HG02870 (cell line): ENCODE results near the gene SMYD3.

ENCODE experiments used
- ATAC-seq: cut with Tn5 transposase; IDR thresholded peaks from one replicate; pipeline ENCODE4 v1.9.1; 2021; ENCODE audit warnings: mild to moderate bottlenecking, moderate library complexity; ENCODE audit not compliant: unreplicated experiment

SMYD3 gene

GRCh38 chr1:246471688-246472087 lies 35.4 kb downstream of the SMYD3 start:
- no peak for ATAC-seq

- no peak for ATAC-seq
Measured at GRCh38 chr1:246470585-246470984, 36.5 kb downstream of the SMYD3 start.

DNA sequence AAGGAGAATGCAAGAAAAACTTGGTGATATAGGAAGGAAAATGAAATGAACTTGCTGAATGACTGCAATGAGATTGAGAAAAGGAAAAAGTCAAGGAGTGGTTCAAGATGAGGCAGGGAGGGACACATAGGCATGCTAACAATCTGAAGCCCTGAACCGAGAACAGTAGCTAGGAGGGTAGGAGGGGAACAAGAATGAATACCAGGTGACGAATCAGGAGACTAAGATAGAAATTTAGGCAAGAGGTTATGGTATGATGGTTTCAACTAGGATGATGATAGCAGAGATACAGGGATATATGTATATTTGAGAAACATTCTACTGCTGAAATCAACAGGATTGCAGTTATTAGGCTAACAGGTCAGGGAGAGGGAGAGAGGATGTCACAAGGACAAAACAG lies 44.1 kb downstream of the SMYD3 start:
- no peak for ATAC-seq

DNA sequence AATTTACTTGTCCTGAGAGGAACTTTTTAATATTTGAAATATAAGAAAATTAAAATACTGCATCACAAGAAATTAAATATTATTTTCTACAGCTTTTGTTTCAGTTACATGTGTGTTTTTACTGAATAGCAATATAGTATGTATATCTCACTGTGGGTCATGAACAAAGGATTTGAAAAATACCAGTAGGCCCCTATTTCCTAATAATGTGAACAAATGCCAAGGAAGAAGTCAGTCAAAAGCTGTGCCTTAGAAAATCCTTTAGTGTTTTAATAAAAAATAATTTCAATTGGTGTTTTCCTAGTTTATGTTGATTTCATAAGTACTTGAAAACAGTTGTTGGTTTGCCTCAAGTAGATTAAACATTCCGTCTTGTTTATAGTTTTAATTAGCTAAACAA lies 46.7 kb downstream of the SMYD3 start:
- no peak for ATAC-seq

DNA sequence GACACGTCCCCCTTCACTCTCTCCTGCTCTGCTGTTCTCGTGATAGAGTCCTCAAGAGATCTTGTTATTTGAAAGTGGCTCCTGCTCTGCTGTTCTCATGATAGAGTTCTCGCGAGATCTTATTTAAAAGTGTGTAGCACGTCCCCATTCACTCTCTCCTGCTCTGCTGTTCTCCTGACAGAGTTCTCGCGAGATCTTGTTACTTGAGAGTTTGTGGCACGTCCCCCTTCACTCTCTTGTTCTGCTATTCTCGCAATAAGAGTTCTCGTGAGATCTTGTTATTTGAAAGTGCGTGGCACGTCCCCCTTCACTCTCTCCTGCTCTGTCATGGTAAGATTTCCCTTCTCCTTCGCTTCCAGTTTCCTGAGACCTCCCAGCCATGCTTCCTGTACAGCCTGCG lies 47.9 kb downstream of the SMYD3 start:
- no peak for ATAC-seq

GRCh38 chr1:246455476-246455875 lies 51.6 kb downstream of the SMYD3 start:
- ATAC-seq, result no peak

GRCh38 chr1:246454655-246455054 lies 52.4 kb downstream of the SMYD3 start:
- no peak for ATAC-seq

GRCh38 chr1:246450611-246451251 lies 56.3 kb downstream of the SMYD3 start:
- no peak for ATAC-seq

GRCh38 chr1:246448373-246448772 lies 58.7 kb downstream of the SMYD3 start:
- ATAC-seq, result no peak

GRCh38 chr1:246447501-246447900 lies 59.6 kb downstream of the SMYD3 start:
- ATAC-seq, result no peak

DNA sequence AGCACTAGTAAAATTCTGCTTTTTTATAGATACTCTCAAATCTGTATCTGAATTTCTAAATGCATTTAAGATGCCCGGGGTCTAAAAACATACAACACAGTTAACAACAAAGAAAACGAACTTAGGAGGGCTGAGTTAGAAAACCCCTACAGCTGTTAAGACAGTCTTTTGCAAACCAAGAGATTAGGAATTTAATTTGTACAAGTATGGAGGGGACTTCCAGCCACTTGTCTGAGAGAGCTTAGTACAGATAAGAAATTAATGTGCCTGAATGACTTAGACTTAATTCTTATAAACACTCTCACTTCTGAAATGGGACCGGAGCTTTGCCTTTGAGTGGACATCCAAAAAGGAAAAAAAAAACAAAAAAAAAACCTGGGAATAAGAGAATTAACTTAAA lies 61.6 kb downstream of the SMYD3 start:
- ATAC-seq, result no peak

DNA sequence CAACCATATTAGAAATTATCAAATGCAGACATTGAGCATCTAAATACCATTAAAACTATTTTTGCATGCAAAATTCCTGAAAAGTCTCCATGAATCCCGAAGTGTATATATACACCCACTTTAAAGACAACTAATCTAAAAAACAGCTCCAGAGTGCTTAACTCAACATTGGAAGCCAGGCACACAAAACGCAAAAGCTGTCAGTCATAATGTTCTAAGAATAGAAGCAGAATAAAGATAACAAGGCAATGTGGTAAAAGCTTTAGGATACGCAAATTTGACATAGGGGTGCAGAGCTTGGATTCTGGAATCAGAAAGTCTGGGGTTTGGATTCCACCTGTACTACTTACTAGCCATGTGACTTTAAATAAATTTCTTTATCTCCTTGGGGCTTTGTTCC lies 62.5 kb downstream of the SMYD3 start:
- ATAC-seq, result no peak

DNA sequence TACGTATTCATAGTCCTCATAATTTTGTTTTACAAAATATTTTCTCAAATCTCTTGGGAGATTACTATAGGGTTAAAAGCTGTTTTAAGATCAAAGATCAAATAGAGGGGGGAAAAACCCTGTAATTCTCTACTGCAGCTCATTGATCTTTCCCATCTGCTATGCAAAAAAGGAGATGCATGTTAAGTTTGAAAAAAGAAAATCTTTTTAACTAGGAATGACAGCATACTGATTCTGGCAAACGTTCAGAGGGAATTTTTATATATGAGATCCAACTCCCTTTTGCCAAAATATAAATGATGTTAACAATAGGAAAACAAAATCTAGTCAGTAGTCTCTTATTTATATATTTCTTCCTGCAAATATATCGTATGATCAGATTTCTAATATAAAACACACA lies 69.1 kb downstream of the SMYD3 start:
- ATAC-seq, result no peak

- ATAC-seq, result no peak
Measured at GRCh38 chr1:246435421-246436041, 71.5 kb downstream of the SMYD3 start.

GRCh38 chr1:246434335-246434734 lies 72.7 kb downstream of the SMYD3 start:
- no peak for ATAC-seq

DNA sequence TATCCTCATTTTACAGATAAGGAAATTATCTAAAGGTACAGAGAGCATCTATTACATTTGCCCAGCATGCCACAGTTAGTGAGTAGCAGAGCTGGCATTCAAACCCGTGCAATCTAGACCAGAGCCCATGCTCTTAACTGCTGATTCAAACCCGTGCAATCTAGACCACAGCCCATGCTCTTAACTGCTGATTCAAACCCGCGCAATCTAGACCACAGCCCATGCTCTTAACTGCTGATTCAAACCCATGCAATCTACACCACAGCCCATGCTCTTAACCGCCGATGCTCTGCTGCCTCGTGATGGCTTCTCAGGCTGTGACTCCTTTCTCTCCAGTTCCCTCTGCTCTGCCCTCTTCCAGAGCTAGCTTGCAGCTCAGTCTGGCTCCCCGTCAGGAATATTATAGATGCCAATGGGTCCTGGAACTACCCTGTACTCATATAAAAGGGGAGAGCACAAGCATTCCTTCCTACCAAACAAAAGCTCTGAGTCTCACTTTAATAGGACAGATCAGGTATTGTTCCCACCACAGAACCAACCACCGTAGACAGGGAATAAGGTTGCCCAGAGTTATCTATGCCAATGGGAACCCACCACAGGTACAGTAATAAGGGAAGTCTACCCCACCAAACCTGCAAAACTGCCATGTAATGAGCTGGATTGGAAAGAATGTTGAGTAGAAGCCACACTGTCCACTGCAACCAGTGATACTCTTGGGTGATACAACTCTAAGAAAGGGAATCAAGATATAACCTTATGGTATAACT lies 78.4 kb downstream of the SMYD3 start:
- peak; percentile 88 for ATAC-seq

GRCh38 chr1:246427611-246428010 lies 79.5 kb downstream of the SMYD3 start:
- ATAC-seq, result no peak

GRCh38 chr1:246425895-246426294 lies 81.2 kb downstream of the SMYD3 start:
- no peak for ATAC-seq

GRCh38 chr1:246425139-246425794 lies 81.8 kb downstream of the SMYD3 start:
- ATAC-seq, result no peak

DNA sequence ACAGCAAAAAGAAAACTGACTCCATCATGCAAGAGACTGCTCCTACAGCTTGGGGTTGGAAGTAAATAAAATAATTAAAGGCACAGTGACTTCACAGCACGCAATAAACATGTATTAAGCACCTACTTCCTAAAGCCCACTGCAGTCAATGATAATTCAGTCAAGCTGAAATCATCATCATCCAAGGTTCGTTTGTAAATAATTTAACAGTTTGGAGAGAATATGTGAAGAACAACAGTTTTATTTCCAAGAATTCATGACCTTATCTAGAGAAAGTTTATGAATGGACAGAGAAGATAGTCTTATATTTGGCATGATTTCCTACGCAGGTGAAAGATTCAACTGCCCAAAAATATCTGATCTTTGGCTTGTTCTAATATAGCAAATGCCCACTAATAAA lies 86.8 kb downstream of the SMYD3 start:
- no peak for ATAC-seq

DNA sequence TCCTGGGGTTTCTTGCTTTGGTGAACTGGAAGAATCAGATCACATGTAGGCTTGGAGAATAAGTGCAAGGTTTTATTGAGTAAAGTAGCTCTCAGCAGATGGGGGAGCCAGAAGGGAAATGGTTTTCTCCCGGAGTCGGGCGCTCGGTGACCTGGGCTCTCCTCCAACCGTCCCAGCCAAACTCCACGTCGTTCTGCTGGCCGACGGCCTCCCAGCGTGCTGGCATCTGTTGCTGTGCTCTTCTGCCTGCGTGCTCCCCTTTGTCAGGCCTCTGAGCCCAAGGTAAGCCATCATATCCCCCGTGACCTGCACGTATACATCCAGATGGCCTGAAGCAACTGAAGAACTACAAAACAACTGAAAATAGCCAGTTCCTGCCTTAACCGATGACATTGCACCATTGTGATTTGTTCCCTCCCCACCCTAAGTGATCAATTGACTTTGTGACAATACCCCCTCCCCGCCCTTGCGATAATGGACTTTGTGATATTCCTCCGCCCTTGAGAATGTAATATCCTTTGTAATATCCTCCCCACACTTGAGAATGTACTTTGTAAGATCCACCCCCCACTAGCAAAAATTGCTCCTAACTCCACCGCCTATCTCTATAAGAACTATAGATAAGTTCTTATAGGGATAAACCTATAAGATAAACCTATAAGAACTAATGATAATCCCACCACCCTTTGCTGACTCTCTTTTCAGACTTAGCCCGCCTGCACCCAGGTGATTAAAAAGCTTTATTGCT lies 88.3 kb downstream of the SMYD3 start:
- no peak for ATAC-seq
